CD4-positive, alpha-beta T cell treated with Interleukin-6 for 4 hours (primary cell): ENCODE results near the gene ADAP1.

Experiments
- DNase-seq: peaks from one replicate; pipeline ENCODE4 v3.0.0-alpha.2; 2020; ENCODE audit warnings: mixed read lengths

ADAP1 gene

DNA sequence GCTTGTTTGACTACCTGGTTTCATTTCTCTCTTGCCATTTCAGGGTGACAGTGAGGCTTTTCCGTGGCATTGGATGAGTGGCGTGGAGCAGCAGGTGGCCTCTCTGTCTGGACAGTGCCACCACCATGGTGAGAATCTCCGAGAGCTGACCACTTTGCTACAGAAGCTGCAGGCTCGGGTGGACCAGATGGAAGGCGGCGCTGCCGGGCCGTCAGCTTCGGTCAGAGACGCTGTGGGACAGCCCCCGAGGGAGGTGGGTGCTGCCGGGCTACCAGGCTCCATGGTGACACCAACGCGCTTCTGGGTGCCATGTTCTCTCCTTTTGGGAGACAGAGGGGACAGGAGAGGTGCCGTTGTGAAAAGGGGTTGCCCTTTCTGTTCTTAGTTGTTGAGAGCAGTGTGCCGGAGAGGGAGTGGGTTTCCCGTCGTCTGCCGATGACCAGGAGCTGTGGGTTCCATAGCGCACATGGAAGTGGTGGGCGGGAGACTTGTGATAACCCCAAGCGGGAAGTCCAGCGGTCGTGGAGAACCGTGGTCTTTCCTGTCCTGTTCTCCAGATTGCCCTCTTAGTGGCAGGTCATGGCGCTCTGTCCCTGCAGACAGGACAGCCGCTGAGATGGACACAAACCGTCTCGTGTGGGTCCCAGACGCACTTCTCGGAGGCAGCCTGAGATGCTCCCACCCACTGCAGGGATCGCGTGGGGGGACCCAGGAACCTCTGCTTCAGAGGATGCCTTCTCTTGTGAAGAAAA, 100.9 kb downstream of the ADAP1 start:
- no peak for DNase-seq

DNA sequence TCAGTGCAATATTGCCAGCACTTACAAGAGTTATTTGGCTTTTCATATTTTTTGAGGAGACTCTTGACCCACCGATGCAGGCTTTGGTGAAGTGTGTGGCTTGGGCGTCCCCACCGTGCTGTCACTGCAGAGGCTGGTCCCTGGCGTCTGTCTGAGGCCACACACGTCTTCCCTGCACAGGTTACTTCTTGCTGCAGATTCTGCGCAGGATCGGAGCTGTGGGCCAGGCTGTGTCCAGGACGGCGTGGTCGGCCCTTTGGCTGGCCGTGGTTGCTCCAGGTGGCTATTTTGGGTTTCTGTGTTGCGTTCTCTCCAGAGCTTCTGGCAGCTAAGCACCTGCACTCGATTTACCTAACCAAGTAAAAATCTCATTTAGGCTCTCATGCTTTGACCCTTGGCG, 103.3 kb downstream of the ADAP1 start:
- DNase-seq: no peak

DNA sequence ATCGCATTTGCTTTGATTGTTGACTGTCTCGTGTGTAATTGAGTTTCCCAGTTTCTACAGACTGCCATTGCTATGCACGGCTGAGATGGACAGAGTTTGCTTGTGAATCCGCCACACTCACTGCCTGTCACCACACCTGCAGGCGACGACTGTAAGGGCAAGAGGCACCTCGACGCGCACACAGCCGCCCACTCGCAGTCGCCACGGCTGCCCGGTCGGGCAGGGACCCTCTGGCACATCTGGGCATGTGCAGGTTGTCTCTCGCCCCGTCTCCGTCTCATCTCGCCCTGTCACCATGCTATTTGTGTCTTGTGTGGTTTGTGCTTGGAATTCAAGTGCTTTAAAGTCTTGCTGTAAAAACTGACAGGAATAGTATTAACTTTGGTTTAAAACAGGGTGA, 104.7 kb downstream of the ADAP1 start:
- no peak for DNase-seq

DNA sequence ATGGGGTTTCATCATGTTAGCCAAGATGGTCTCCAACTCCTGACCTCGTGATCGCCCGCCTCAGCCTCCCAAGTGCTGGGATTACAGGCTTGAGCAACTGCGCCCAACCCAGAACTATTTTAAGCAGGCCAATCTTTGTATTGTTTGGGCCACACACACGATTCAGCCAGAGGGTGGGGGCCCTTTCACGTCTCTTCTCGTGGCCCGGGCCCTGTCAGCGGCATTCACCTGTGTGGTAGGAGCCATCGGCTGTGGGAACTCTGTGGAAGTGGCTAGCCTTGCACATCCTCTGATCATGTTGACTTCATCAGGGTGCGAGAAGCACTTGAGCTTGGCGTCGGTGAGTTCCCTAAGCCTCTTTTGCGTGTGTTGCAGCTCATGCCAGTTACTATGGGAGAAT, 105.3 kb downstream of the ADAP1 start:
- no peak for DNase-seq
